OCI-M1 (cell line): Measurements from ENCODE around the gene SPINK14.
A peak's percentile ranks its signal among the peaks of the same experiment; 100 is the strongest.

ENCODE experiments used
- DNase-seq: peaks from one replicate; lab custom pipeline; 2025; lab: John Stamatoyannopoulos, UW

The SPINK14 gene, protein sequence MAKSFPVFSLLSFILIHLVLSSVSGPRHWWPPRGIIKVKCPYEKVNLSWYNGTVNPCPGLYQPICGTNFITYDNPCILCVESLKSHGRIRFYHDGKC

DNA sequence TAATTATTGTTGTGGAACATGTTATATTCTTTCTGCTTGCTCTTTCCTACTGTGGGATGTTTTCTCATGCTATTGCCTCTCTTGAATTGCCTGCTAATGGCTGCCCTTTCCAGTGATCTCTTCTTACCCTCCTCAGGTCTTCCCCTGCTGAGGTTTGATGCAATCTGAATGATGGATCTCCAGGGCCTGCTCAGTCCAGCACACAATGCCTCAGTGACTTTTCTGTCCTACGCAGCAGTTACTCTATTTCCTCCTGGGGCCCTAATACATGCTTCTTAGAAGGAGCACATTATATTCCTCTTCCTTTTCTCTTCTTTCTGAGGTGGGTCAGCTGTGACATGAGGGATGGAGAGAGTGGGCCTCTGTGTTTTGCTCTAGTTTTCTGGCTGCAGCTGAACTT is at the start of gene SPINK14:
Gene SPINK14 (plus strand): TSS at position 301 of the 400 bp plus-strand sequence. CDS start 1,187 bp downstream, outside the sequence.
- DNase-seq: peak; percentile 9

DNA sequence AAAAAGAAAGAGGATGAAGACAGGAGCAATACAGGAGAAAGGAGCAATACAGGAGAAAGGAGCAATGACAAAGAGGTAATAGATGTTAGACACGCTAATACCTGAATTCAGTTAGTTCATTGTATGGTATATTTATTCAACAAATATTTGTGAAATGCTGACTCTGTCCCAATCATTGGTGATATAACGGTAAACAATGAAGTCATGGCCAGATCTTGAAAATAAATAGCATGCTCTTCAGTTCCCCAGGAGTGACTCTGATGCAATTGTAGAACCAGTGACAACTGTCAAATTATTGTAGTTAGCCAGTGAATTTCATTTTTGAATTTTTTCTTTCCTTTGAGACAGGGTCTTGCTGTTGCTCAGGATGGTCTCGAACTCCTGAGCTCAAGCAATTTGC is 48.0 kb upstream of the SPINK14 start:
- no peak for DNase-seq

DNA sequence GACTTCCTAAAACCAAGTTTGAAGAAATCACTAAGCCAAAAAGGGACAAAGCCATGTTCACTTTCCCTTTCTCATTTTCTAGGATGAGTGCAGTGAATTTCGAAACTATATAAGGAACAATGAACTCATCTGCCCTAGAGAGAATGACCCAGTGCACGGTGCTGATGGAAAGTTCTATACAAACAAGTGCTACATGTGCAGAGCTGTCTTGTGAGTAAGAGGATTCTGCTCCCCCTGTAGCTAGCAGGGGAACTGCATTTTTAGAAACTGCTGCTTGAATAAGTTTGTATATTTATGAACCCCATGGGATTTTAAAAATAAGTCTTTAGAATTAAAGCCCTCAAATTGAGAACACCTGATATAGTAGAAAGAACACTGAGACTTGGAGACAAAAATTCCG is 42.7 kb upstream of the SPINK14 start:
- DNase-seq: peak; percentile 30

DNA sequence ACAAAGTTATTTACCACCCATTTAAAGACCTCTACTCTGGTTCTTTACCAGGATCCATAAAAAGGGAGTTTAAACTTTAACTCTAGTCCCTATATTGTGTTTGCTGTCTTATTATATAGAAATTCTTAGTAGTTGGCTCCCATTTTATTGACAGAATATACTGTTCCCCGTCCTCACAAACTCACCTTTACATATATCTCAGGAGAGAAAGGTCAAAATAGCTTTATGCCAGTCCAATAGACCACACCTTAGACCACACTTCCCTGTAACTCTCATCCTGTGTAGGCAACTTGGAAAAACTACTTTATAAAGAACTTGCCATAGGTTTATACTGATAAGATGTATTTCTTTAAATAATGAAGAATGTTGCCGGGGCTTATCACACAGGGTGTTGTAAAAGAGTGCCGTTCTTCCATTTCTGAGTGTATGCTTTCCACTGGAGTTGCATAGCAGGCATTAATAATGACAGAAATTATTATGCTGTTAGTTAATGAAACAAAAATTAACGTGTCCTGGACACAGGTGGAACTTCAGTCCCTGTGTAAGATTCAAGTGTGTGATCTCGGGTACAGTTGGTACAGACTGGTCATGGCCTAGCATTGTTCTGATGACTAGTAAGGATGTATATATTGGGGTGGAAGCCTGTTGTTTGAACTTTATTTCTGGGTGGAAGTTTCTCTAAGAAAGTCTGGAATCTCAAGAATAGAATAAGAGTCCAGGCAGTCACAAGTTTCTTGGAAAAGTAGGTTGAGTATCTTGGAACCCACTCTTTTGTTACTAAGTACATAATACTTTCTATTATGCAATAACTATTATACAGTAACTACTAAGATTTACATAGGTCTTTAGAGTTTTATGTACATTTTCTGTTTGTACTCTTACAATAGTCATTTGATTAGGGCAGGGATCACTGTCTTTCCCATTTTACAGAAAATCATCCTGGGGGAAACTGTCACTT is 33.0 kb upstream of the SPINK14 start:
- no peak for DNase-seq

DNA sequence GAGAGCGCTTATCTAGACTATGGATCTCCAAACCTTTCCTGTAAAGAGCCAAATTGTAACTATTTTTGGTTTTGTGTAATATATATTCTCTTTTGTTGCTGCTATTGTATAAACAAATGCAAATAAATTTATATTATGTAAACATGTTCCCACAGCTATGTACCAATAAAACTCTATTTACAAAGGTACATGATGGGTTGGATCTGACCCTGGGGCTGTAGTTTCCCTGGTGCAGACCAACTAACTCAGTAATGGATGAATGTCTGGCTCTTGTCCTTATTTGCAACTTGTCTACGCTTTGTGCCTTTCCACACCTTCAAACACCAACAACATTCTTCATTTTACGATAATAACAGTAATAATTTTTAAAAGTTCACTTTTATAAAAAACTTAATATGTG is 27.5 kb upstream of the SPINK14 start:
- DNase-seq: no peak

DNA sequence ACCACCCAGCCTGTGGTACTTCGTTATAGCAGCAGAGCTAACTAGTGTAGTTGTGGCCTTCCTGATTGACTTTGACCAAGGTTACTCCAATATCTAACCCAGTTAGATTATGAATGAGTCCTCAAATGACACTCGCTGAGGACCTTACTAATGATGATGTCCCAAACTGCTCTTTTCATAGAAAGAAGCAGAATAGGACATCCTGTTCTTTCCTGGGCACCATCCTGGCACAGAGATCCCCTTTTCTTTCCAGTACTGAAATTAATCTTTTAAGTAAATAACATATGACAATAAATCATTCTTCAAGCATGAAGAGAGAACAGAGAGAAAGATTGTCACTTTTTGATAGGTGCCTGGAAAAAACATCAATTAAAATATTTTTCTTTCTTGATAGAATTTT is 26.7 kb upstream of the SPINK14 start:
- DNase-seq: no peak

DNA sequence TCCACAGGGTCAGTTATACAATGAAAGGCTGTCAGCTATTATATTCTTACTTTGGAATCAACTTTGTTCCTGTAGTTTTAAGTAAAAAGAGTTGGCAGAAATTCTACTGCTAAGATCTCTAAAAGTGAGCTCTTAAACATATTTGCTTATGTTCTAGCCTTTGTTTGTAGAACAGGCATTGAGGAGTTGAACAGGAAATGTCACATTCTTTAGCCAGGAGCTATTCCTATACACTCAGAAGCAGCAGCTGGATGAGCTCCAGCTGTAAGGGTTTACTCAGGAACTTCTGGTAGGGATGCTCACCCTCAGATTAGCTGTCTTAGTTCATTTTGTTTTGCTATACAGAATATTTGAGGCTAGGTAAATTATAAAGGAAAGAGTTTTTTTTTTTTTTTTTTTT is 22.4 kb upstream of the SPINK14 start:
- DNase-seq: no peak

DNA sequence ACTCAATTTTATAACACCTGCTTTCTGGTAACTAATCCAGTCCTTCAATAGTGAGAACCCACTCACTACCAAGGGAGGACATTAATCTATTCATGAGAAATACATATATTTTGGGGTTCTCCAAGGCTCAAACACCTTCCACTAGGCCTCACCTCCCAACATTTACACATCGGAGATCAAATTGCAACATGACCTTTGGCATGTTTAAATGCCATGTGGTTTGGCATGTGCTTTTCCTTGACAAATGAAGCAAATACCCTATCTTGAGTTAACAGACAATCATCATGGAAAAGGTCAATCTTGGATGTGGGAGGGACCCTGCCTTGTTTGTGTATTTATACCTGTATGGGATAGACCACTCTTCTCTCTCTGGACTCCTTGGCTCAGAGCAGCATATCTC is 21.9 kb upstream of the SPINK14 start:
- no peak for DNase-seq

DNA sequence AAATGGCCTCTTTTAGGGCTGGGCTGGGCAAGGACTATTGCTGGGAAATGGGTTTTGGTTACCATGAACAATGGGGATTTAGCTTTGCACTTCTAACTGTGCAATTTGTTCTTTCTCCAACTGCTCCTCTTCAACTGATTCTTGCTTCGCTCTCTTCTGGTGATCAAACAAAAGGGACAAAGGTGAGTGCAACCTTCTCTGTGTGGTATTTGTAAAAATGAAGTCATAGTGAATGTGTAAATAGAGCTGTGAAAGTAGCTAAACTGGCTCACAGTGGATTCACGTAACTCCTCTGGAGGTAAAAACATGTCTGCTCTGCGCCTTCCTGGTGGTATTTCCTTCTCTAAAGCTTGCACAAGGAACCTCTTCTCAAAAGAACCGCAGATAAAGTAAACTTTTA is 20.9 kb upstream of the SPINK14 start:
- DNase-seq: no peak

DNA sequence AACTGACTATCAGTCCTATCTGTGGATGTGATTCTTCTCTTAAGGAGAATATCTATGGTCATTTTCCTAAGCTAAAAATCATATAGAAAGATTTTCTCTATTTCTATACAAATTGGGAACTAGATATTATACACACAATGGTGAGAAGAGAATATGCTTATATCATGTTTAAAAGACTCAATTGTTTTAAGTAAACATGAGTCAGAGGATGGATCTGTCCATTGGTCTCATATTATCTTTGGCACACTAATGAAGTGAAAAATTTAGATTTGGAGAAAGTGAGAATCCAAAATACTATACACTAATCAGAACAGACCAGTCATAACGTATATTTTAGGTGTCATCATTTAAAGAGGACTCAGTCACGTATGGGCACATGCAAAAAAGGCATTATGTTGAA is 16.5 kb upstream of the SPINK14 start:
- no peak for DNase-seq

DNA sequence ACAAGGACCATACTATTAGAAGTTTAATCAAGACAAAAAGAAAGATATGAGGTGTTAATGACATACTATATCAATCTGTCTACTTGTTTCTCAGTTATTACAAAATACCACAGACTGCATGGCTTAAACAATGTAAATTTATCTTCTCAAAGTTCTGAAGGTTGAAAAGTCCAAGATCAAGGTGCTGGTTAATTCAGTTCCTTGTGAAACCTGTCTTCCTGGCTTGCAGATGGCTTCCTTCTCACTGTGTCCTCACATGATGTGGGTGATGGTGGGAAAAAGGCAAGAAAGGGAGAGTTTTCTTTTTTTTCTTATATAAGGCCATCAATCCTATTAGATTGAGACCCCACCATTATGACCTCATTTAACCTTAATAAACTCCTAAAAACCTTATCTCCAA is 15.6 kb upstream of the SPINK14 start:
- no peak for DNase-seq

DNA sequence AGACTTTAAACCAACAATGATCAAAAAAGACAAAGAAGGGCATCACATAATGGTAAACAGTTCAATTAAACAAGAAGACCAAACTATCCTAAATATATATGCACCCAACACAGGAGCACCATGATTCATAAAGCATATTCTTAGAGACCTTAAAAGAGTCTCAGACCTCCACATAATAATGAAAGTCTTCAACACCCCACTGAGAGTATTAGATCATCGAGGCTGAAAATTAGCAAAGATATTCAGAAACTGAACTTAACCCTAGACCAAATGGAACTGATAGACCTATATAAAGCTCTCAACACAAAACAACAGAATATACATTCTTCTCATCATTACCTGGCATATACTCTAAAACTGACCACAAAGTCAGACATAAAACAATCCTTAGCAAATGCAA is 11.7 kb upstream of the SPINK14 start:
- DNase-seq: no peak

DNA sequence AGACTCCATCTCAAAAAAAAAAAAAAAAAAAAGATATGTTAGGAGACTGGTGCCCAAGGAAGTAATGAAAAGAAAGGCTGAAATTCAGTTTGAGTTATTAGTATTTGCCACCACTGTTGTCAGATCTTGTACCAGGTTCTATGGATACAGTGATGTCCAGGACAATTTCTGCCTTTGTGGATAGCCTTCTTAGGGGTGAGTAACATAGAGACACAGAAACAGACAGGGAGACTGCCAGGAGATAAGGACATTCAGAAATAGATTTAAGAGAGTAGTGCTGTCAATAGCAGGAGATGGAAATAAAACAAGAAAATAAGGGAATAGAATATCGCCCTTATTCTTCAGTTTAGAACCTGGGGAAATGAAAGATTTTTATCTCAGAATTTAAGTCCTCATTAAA is 6.3 kb upstream of the SPINK14 start:
- DNase-seq: no peak

DNA sequence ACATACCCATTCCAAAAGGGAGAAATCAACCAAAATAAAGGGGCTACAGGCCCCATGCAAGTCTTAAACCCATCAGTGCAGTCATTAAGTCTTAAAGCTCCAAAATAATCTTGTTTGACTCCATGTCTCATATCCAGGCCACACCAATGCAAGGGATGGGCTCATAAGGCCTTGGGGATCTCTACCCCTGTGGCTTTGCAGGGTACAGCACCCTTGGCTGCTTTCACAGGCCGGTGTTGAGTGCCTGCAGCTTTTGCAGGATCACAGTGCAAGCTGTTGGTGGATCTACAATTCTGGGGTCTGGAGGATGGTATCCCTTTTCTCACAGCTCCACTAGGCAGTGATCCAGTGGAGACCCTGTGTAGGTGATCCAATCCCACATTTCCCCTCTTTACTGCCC is 5.0 kb upstream of the SPINK14 start:
- DNase-seq: no peak

DNA sequence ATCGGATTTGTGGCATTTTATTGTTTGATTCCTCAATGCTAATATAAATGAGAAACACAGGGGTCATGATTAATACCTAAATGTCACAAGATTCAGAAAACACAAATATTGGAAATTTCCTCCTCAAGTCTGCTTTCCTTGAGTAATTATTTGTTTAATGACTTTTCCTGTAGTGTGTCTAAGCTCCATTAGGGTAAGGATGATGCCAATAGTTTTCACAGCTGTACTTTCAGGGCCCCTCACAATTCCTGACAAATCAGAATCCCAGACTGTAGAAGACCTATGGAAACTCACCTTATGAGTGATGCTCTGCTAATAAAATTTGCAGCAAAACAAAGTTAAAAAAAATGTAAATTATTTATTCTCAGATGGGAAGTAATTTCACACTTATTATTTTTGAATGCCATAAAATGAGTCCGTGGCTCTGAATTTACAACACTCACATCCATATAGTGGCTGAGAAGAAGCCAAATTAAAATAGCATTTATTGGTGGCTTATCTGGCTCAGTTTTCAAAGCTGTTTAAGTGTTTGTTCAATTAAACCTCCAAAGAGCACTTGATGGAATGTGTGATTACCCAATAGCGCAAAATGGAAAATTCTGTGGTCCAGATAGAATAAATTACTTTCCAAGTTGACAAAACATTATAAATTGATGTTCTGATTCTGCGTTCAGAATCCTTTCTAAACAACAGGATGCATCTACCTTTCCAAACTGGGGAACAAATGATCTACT is 1.6 kb upstream of the SPINK14 start:
- DNase-seq: no peak

DNA sequence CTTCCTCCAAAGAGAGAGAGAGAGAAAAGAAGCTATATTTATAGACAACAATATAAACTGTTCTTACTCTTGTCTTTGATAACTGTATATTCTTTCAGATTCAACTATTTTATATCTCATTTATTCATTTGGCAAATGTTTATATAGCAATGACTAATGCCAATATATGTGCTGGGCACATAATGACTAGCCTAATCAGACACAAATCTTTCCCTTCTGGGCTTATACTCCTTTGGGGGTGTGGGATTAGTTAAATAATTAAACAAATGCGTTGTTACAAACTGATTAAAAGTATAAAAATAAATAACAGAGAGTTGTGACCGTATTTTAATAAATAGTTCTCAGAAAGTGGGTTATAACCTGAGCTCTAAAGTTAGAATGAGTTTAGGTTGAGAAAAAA is 4.0 kb downstream of the SPINK14 start:
- no peak for DNase-seq

DNA sequence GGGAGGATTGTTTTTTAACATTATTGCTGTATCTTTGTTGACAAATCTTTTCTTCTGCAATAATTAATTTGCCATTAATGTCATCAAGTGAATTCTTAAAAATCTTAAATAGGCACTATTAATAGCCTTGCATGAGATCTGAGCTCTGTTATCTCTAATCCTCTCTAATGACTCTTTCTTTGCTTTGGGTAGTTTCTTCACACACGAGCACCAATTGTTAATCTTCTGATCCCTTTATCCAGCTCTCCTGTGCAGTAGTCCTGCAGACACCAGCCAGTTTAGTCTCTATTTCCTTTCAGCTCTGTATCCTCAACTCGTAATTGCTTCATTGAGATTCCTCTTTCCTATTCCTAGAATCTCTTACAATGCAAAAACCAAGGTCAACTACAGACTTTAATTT is 8.1 kb downstream of the SPINK14 start:
- no peak for DNase-seq

DNA sequence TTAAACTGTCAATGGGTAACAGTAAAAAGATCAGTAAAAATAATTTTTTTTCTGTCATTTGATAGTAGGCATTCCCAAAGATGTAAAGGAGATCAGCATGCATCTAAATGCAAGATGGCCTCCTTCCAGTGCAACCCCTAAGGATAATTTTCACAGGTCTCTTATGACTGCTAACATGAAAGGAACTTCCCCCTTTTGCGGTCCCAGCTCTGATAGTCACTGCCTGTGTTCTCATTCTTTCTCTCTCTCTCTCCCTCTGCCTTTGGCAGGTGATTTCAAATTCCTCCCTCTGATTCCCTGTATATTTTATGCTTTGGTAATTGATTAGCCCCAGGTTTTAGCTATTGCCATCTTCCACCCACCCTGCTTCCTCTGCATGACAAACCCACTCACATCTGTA is 8.9 kb downstream of the SPINK14 start:
- peak; percentile 31 for DNase-seq

DNA sequence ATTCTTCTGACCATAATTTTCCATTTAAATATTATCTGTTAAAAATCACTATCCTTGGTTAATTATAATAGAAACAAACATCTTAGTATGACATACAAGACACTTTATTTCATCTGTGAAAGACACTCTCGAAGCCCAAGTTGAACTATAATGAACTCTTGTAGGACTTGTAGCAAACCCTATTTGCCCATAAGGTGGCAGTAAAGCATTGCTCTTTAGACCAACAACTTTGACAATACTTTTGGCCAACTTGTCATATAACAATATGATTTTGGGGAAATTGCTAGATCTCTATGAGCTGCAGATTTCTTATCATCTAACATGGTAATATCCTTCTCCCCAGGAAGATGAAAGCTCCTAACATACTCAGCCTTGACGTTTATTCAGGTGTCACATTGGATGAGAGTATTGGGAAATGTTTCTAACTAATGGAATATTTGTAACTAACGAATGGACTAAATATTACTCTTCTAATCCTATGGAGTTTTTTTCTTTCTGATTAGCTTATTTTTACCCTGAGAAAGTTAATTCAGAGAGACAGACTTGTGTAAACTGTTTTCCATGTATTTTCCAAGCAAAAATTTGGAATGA is 11.0 kb downstream of the SPINK14 start:
- DNase-seq: peak; percentile 84

DNA sequence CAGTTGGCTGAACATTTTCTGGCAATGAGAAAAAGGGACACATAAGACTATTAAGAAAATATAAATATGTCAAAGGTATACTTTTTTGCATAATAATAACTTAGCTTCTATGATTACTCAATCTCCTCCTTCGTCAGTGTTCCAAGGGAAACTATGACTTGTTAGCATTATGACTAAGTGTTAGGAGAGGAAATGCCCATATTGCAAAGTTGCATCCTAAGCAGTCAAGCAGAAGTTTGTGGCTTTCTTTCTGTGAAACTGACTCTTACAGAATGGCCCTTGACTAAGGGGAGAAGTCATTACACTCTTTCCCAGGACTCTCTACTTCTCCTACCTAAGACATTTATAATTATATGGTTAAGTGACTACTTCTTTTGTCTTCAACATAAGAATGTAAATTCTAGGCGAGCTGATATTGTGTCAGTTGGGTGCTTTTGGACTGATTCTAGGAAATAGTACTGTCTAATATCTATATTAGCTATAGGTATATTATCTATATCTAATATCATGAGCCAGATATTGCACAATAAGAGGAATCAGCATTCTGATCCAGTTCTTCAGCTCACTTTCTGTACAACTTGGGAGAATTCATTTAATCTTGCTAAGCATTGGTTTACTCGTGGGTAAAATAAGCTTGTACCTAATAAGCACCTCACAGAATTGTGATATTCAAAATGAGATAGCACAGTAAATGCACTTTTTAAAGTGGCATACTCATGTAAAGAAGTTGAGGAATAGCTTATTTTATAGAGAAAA is 18.1 kb downstream of the SPINK14 start:
- peak; percentile 74 for DNase-seq

DNA sequence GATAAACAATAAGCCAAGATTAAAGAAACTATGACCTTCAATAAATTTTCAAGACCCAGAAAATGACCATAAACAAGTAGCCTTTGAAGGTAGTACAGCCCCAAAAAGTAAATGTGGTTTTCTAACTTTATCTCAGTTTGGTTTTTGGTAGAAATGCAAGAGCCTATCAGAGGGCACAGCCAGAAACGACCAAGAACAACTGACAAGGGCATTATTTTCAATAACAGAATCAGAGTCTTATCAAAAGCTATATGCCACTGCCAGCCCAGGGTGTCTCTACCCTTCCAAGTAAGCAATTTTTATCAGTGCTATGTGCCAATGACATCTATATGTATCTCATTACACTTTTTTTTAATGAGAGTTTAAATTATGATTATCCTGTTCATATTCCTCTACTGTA is 22.7 kb downstream of the SPINK14 start:
- DNase-seq: peak; percentile 78

DNA sequence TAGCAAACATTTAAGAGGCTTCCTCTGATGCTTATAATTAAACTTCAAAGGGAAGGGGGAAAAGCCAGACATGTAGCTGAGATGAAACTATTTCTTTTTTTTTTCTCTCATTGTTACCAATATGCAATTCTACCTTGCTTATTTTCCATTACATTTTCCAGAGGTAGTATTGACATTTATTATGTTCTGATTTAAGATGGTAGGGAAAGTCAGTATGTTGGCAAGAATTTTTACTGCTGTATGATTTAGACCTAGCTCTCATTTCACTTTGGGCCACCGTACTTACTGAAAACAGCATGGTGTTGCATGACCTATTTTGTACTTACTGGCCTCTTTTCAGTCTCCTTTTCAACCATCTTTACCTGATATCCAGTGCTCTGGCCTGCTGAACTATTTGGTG is 24.9 kb downstream of the SPINK14 start:
- no peak for DNase-seq
